Activated CD4-positive, CD25-positive, alpha-beta regulatory T cell treated with anti-CD3 and anti-CD28 coated beads, Interleukin-2, amount 50 U/mL, for 24 hours (primary cell): ENCODE results near the gene TNS1.
"Not testable (repeated sequence)": the region's sequence is repeated elsewhere in the genome, so short reads cannot be mapped to it uniquely, and the experiment has no call there.

Experiments used
- ATAC-seq, 2 donors: fragments of 150-1000 bp; cut with Tn5 transposase; one replicate each; pipeline ENCODE4 v1.10.0; 2021; ENCODE audit warnings: mild to moderate bottlenecking in 1 of 2, moderate library complexity in 1 of 2

The TNS1 gene

DNA sequence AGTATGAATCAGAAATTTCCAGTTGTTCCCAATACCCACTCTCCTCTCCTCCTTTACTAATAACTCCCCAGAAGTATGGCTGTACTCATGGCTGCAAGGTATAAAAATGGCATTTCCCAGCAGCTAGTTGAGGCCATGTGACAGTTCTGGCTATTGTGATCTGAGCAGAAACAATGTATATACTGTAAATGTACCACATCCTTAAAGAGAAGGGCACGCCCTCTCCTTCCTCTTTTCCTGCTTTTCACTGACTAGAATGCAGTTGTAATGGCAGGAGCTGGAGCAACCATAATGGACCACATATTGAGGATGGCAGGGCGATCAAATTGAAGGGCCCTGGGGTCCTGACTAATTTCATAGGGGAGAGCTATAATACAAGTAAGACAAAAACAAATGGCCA, 211.2 kb downstream of the TNS1 start:
- ATAC-seq = no peak

DNA sequence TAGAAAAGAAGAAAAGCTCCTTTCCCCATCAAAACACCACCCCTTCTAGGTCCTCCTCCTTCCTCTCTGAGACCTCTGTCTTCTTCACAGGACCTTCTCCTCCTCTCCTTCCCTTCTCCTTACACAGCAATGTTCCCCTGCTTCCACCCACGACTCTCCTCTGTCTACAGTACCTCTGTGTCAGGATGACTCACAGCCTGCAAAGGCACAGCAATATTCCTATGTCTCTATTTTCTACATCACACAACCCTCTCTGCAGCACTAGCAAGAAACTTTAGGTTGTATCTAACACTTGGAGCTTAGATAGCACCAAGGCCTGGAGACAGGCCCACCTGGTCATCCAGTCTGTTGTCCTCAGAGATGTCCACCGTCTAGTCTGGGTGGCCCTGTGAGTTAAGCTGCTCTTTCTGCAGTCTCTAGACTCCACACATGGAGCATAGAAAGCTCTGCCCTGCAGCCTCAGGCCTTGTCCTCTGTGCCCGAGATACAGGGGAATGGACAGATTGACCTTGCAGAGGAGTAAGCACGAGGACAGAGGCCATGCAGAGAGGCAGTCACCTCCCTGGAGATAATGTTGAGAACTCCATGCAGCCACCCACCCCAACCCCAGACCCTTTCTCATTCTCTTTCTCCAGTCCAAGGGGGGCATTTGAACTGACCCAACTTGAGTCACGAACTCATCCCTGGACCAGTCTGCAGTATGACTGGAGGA, 212.0 kb downstream of the TNS1 start:
- peak in 1 of 2 donors; percentile 39 for ATAC-seq

DNA sequence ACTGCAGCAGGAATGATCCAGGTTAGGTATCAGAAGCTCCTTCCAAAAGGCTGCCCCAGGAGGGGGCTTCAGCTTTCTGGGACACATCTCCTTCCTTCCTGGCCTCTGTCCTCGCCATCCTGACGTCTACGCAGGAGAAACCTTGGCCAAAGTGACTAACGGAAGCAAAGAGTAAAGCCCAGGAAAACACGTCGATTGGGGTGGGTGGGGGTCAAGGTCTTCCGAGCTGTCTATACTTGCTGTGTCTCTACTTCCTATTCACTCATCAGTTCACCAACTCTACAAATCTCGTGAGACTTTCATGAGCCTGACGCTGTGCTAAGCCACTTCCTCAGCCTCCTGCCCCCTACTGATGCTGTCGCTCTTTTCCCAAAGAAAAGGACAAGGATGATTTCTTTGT, 212.6 kb downstream of the TNS1 start:
- ATAC-seq = peak; percentile 49 to 63

DNA sequence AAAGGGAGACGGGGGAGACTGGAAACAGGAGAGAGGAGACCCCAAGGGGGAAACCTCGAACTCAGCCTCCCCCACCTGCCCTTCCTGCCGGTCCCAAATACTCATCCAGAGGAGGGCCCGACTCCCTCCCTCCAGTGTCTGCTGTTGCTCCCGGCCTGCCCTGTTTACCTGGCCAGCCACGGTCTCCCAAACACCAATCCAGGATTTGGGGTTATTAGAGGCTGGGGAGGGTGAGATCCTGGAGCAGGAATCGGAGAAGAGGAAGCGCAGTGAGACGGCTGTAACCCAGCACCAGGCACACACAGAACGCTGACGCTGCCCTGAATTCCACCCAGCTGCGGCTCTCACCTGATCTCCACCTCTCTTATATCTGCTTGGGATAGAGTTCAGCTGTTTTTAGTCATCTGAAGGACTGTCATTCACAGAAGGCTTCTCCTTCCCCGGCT, 213.0 kb downstream of the TNS1 start:
- ATAC-seq = no peak

DNA sequence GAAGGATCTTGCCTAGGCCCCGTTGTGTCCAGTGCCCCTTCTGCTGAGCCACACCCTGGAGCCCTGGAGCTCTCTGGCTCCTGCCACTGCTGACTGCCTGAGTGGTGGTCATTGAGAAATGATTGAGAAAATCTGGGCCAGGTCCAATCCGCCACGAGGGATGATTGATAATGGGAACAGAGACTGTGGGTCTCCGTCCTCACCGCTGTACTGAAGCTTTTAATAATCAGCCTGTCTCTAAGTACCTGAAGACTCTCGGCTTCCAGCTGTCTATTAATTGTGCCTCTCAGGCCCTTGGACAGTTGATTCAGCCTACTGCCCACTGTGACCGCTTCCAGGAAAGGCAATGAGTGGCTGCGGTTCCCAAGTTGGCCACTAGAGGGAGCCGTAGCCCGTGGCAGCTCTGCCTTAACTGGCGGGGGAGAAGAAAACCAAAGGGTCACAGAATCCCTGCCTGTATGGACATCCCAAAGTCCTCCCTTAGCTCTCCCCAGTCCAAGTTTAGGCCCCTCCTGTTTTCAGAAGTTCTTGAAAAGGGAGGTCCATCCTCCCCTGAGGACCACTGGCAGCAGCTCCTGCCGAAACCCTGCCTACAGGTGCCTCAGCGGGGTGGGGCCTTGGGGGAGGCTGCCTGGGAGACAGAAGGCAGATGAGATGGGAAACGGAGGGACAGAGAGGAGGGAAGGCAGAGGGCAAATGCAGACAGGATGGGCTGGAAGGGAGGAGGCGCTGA, 213.6 kb downstream of the TNS1 start:
- peak; percentile 28 to 32 for ATAC-seq

DNA sequence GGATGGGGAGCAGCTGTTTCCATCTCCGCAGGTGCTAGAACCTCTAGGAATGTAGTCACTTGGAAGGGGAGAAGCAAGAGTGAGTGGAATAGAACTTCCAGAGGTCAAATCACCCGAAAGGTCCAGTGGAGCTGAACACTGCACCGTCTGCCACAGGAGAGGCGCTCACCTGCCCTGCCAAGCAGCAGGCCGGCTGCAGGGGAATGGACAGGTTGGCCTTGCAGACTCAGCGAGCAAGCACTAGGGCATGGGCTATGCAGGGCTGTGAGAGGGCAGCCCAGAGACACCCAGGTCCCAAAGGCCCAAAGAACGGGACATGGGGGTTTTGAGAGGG, 214.2 kb downstream of the TNS1 start:
- no peak for ATAC-seq

DNA sequence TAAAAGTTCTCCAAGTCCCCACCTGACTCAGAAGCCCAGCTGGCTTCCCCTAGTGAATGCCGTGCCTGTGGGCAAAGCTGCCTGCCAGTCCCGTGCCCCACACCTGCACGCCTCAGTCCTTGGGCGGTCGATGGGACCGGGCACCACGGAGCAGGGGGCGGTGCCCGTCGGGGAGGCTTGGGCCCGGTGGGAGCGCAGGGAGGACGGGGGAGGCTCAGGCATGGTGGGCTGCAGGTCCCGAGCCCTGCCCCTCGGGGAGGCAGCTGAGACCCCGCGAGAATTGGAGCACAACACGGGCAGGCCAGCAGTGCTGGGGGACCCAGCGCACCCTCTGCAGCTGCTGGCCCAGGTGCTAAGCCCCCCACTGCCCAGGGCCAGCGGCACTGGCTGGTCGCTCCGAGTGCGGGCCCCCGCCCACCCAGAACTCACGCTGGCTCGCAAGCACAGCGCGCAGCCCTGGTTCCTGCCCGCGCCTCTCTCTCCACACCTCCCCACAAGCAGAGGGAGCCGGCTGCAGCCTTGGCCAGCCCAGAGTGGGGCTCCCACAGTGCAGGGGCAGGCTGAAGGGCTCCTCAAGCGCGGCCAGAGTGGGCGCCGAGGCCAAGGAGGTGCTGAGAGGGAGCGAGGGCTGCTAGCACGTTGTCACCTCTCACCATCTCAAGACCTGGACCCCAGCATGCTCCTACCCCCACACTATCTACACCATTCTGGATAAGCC, 215.5 kb downstream of the TNS1 start:
- ATAC-seq = no peak

DNA sequence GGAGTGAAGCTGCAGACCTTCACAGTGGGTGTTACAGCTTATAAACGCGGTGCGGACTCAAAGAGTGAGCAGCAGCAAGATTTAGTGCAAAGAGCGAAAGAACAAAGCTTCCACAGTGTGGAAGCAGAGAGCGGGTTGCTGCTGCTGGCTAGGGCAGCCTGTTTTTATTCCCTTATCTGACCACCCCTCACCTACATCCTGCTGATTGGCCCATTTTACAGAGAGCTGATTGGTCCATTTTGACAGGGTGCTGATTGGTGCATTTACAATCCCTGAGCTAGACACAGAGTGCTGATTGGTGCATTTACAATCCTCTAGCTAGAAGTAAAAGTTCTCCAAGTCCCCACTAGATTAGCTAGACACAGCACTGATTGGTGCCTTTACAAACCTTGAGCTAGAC, 216.2 kb downstream of the TNS1 start:
- not testable (repeated sequence) for ATAC-seq

DNA sequence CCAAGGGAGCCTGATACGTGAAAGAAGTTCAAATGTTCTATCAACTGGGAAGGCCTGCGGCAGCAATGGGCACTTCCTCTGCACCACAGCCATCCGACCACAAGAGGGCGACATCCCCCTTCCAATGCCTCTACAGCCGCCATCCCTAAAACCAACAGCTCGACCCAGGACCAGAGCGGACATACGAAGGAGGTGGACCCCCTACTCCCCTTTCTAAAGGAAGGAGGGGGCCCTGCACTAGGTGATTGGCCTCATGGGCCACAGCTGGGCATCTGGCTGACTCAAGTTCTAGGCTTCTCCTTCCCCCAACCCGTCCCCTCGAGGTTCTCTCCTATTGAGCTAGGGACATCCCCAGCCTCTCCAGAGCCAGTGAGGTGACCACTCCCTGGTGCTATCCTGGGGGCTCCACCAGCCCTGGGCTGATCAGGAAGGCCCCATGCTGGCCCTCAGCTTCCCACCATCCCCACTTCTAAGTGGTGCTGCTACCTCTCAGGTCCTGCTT, 217.2 kb downstream of the TNS1 start:
- ATAC-seq = peak; percentile 46 to 47

DNA sequence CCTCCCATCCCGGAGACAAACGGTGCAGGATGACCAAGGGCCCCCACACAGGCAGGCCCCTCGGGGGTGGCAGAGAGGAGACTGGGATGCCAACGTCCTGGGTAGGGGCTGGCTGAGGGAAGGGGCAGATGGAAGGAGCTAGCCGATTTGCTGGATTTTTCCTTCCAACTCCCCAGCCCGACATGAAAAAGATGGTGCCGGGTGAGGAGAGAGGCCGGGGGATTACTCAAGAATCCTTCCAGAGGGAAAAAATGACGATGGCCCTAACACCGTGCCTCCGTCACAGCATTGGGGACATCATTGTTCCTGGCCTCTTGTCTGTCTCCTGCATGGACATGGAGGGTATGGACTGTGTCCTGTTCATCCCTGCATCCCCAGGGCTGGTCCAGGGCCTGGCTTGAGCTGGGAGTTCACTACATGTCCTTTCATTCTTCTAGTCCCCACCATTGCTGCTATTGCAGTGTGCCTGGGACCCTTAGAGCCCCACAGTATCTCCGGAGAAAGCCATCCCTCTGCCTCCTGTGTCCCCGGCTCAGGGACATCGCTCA, 217.7 kb downstream of the TNS1 start:
- ATAC-seq = no peak

DNA sequence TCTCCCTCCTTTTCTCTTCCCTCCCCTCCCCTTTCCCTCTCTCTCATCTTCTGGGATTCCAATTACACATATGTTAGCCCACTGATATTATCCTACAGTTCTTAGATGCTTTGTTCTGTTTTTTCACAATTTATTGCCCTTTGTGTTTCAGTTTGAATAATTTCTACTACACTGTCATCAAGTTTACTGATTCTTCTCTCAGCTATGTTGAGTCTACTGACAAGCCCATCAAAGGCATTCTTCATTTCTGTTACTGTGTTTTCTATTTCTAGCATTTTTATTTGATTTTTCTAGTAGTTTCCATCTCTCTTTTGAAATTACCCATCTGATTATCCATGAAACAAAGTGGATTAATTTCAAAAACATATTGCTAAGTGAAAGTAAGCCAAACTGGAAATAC, 219.6 kb downstream of the TNS1 start:
- ATAC-seq = no peak

DNA sequence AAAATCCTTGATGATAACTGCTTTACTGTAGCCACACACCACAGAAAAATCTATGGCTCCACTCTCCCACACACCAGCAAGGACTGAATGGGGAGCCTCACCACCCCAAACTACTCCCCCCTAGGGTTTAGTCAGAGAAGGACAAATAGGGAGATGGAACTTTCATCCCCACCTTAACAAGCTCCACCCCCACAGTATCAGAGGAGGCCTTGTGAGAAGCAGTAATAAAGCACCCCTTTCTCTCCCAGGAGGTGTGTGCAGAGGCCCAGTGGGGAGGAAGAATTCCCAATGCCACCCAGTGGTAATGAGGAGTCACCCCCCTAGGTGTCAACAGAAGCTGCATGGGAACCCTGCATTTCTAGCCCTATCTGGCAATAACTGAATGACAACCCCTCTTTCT, 224.9 kb downstream of the TNS1 start:
- ATAC-seq = no peak

DNA sequence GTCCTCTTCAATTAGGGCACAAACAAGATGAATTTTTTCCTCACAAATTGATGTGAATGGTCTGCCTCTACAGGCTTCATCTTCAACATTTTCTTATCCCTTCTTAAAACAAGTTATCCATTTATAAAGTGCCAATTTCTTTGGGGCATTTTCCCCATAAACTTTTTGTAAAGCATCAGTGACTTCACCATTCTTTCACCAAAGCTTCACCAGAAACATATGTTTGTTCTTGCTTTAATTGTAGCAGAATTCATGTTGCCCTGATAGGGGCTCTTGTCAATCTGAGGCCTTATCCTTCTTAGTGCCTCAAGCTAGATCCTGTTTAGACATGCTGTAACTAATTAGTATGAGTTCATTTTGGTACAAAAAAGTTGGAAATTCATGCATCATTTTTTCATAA, 226.2 kb downstream of the TNS1 start:
- ATAC-seq = no peak

DNA sequence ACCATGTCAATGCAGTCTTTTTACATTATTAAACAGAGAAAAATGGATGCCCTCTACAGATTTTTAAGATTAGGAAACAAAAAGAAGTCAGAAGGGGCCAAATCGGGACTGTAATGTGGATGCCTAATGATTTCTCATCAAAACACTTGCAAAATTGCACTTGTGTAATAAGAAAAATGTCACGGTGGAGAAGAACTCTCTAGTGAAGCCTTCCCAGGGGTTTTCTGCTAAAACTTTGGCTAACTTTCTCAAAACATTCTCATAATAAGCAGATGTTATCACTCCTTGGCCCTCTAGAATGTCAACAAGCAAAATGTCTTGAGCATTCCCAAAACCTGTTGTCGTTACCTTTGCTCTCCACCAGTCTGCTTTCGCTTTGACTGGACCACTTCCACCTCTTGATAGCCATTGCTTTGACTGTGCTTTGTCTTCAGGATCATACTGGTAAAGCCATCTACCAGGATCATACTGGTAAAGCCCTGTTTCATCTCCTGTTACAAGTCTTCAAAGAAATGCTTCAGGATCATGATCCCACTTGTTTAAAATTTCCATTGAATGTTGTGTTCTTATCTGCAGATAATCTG, 226.8 kb downstream of the TNS1 start:
- no peak for ATAC-seq

DNA sequence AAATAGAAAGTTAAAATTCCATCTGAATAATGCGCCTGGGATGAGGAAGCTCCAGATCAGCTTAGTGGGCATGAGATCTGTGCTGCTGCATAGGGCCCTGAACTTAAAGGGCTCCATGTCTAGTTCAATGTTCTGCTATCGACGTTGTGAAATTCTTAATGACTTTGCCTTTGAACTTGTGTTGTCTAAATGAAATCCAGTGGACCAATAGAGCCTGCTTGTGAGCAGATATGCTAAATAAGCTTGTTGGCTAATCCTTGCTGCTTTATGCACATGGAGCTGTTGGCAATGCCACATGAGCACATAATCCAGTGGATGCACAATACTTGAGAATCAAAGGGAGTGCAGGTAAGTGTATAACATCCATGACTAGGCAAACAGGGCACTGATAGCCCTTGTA, 228.6 kb downstream of the TNS1 start:
- ATAC-seq = no peak

DNA sequence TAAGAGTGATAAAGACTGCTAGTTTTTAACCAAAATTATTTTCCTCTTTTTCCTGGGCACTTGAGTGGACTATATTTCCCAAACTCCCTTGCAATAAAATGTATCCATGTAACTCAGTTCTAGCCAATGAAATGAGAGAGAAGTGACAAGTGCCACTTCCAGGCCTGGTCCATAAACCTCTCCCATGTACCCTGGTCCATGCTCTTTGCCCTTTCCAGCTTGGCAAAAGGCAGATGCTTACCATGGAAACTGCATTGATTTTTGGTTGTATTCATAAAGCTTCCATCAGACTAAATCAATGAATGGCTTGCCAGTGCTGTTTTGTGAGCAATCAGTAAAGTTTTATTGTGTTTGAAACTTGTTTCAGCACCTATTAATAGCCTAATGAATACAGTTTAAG, 229.3 kb downstream of the TNS1 start:
- ATAC-seq = no peak

DNA sequence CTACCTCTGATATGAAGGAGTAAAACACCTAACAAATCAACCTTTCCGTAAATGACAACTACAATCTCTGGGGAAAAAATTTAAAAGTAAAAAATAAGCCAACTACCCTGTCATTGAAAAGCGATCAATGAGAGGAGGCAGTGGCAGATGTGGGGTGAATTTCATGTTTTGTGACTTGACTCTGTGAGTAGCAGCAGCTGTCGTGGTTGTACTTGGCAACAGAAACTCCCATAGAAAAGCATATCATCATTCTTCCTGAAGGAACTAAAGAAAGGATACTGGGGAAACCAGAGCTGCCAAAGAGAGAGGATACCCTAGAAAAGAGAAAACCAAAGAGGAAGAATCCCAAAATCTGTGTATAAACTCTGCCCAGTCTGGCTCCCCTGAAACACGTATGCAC, 236.4 kb downstream of the TNS1 start:
- no peak for ATAC-seq

DNA sequence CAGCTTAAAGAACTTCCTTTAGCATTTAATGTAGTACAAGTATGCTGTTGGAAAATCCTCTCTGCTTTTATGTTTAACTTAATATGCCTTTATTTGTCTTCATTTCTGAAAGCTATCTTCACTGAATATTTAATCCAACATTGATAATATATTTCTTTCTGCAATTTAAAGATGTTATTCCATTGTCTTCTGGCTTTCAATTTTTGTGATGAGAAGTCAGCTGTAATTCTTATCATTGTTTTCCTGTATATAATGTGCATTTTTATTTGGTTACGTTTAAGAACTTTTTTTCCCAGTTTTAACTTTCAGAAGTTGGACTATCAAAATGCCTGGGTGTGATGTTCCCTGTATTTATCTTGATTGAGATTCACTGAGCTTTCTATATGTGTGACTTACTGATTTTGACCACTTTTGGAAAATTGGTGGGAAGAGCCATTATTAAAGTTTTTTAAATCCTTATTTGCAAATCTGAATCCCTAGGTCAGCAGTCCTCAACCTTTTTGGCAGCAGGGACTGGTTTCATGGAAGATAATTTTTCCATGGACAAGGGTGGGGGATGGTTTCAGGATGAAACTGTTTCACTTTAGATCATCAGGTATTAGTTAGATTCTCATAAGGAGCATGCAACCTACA, 241.0 kb downstream of the TNS1 start:
- ATAC-seq = no peak

DNA sequence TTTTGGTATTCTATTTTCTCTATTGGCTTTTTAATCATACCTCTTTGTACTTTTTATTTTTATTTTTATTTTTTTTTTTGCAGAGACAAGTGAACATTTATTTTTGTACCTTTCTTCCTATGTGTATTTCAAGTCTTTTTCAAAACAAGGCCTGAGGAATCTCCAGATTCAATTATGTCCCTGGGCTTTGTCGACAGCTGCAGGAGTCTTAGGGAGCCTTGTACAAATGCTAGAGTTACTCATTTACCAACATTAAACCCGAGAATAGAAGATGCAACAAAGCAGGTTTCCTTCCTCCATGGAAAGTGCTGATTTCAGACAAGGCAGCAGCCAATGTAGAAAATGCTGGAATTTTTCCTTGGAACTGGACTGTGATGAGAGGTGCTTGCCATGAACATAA, 242.8 kb downstream of the TNS1 start:
- ATAC-seq = no peak

DNA sequence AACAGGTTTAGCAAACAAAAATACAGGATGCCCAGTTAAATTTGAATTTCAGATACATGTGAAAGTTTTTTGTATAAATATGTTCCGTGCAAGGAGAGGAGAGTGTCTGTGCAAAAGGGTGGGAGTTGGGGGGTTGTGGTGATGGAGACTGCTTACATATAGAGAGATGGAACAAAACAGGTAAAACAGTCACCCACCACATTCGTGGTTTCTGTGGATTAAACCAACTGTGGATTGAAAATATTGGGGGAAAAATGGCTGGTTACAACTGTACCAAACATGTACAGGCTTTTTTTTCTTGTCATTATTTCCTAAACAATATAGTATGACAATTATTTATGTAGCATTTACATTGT, 245.7 kb downstream of the TNS1 start:
- ATAC-seq = peak in 1 of 2 donors; percentile 13

DNA sequence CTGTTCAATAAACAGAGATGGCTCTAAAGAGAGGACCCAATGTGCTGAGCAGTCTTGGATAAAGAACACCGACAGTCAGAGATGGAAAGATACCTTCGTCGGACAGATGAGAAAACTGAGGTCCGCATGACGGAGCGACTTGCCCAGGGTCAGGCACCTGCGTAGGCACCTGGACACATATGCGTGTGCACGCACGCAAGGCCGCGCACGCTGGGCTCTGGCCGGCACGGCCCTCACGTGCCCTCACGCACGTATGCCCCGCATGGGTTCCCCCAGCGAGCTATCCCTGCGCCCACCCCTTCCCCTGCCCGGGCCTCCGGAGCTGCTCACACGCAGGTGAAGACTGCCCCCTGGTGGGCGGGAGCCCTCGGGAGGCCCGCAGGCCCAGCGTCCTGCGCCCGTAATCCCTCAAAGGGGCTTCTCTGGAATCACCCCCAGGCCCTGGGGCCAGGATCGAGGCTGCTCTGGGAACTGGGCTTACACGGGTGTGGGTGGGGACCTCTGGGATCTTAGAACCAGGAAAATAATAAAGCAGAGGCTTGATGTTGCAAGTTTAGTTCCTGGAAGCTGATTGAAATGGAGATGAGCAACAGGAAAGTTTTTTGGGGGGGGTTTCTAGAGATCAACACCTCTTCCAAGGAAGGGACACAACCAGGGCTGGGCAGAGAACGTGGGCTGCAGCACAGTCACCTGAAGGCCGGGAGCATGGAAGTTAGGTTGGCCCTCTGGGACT, 246.3 kb downstream of the TNS1 start:
- ATAC-seq = peak; percentile 59 to 70
